PFSK-1 (cell line): ENCODE data around the gene CCDC183.
A peak's percentile ranks its signal among the peaks of the same experiment; 100 is the strongest.

Source experiments
- FOXP2 ChIP-seq: optimal IDR thresholded peaks from 2 replicates; pipeline ENCODE3; 2011; ENCODE audit warnings: borderline replicate concordance, control low read depth, inconsistent platforms; ENCODE audit not compliant: insufficient read depth; ENCODE audit errors: extremely low read length, extremely low read depth
- POLR2AphosphoS5 ChIP-seq: IDR thresholded peaks from 2 replicates; pipeline ENCODE4 v1.6.1; 2012; ENCODE audit warnings: low read depth, mild to moderate bottlenecking, control low read depth, low read length, moderate library complexity
- REST ChIP-seq, 2 experiments: IDR thresholded peaks; 2 replicates each; pipeline versions ENCODE4 v1.6.1 to v1.8.0; 2011 to 2012; ENCODE audit warnings: low read depth in 2 of 2, low read length in 2 of 2, control low read depth in 1 of 2, inconsistent platforms in 1 of 2, mild to moderate bottlenecking in 1 of 2, moderate library complexity in 1 of 2; ENCODE audit not compliant: insufficient read depth in 1 of 2
- SIN3A ChIP-seq: IDR thresholded peaks from 2 replicates; pipeline ENCODE4 v1.6.1; 2012; ENCODE audit warnings: mild to moderate bottlenecking, low read length, moderate library complexity, borderline replicate concordance; ENCODE audit not compliant: insufficient read depth
- TAF1 ChIP-seq: IDR thresholded peaks from 2 replicates; pipeline ENCODE4 v1.6.1; 2012; ENCODE audit warnings: low read length, control low read depth, borderline replicate concordance; ENCODE audit not compliant: insufficient read depth

- TF ChIP-seq POLR2AphosphoS5 (peak; percentile 94), REST (IDR thresholded peaks at IDR 0.05; ENCODE audit: insufficient read depth in 1 of 2, low read depth in 2 of 2, low read length in 2 of 2) (0 out of 4 replicates have a peak, but pooled peaks have one; percentile 4 to 34), TAF1 (peak; percentile 79), SIN3A (no peak), FOXP2 (no peak)
Observed at GRCh38 chr9:136790640-136791515, 5.3 kb upstream of the CCDC183 start, which contains the start of gene TMEM141.
